GM12874 (cell line): ENCODE measurements around the gene PRR33.

Source experiments
- CTCF ChIP-seq: IDR thresholded peaks from 2 replicates; pipeline ENCODE4 v1.5.1; 2011; ENCODE audit warnings: low read depth, mild to moderate bottlenecking, control low read depth, low read length, moderate library complexity; ENCODE audit not compliant: insufficient read depth

Gene PRR33

GRCh38 chr11:1843796-1844195, 47.9 kb downstream of the PRR33 start:
- TF ChIP-seq CTCF: no peak

GRCh38 chr11:1843098-1843473, 48.6 kb downstream of the PRR33 start:
- TF ChIP-seq CTCF: no peak

GRCh38 chr11:1842149-1843097, 49.3 kb downstream of the PRR33 start:
- TF ChIP-seq CTCF: no peak

GRCh38 chr11:1841511-1842148, 50.1 kb downstream of the PRR33 start:
- TF ChIP-seq CTCF: no peak

- TF ChIP-seq CTCF: no peak
These were observed 50.8 kb downstream of the PRR33 start for GRCh38 chr11:1840780-1841480.

- TF ChIP-seq CTCF: no peak
These were observed 51.5 kb downstream of the PRR33 start for GRCh38 chr11:1839924-1840779.
